K562 (cell line): ENCODE data around the gene IRX2. TPM values are rescaled to one million over a fixed set of nuclear protein-coding genes. Genes with fewer than 3 reads are reported as not detected.

Experiments used
- ATAC-seq: fragments of 200-7000 bp; cut with Tn5 transposase; 3 replicates; pipeline ENCODE4 v1.9.1; 2020; ENCODE audit warnings: moderate library complexity
- BruUV-seq: library from RNA; stranded (reverse); fragments of 400-500 nt; replicated peaks from 2 replicates; lab custom pipeline; 2021; lab: Mats Ljungman, UMichigan
- CTCF ChIA-PET: fragments of 300-600 bp; formaldehyde crosslinking; extraction: SDS; loops from one replicate; lab custom pipeline; 2021; ENCODE audit warnings: low intra/inter-chr PET ratio; lab: Yijun Ruan, JAX
- POLR2A ChIA-PET: fragments of 300-600, 350-650 bp; sonication (Branson Sonifier 250); formaldehyde crosslinking; extraction: SDS; loops from one replicate; lab custom pipeline; 2021; ENCODE audit warnings: antibody characterized with exemption, inconsistent platforms; lab: Yijun Ruan, JAX
- DNase-seq, 4 experiments: peaks; one replicate each; pipeline versions ENCODE4 v3.0.0 to v3.0.0-alpha.2; 2011 to 2018; ENCODE audit warnings: low spot score in 3 of 4, mixed read lengths in 3 of 4; ENCODE audit errors: extremely low read depth in 1 of 4
- FAIRE-seq: peaks from 2 replicates; lab custom pipeline; 2011; peaks lifted over from hg19 to GRCh38; lab: Jason Lieb, UNC
- H2AFZ ChIP-seq: 2 replicates; pipeline ENCODE4 v1.6.0; 2011; ENCODE audit warnings: low read depth, low read length, control low read depth, inconsistent platforms
- H3K27ac ChIP-seq: fragments of 200-600 bp; 3 replicates; pipeline ENCODE4 v1.8.0; 2011; ENCODE audit warnings: low read depth, mild to moderate bottlenecking, control low read depth, inconsistent platforms, low read length, moderate library complexity, mixed read lengths; ENCODE audit errors: extremely low read depth
- H3K27me3 ChIP-seq, 2 experiments: fragments of 300-600 bp in 1 of 2; 2 replicates in 1 of 2; 3 replicates in 1 of 2; pipeline versions ENCODE4 v1.6.0 to v1.8.0; 2011; ENCODE audit warnings: inconsistent platforms in 2 of 2, low read length in 2 of 2, mild to moderate bottlenecking in 1 of 2, mixed read lengths in 1 of 2, moderate library complexity in 1 of 2; ENCODE audit not compliant: control insufficient read depth in 2 of 2, insufficient read depth in 2 of 2
- H3K36me3 ChIP-seq: fragments of 300-600 bp; 3 replicates; pipeline ENCODE4 v1.8.0; 2011; ENCODE audit warnings: mild to moderate bottlenecking, low read length, inconsistent platforms; ENCODE audit not compliant: control insufficient read depth, insufficient read depth
- H3K4me1 ChIP-seq, 2 experiments: fragments of 200-600 bp in 1 of 2; replicated peaks in 1 of 2; 2 replicates in 1 of 2; 3 replicates in 1 of 2; pipeline versions ENCODE4 v1.5.1 to v1.8.0; 2011; ENCODE audit warnings: inconsistent platforms in 2 of 2, low read length in 2 of 2, mild to moderate bottlenecking in 1 of 2, mixed read lengths in 1 of 2, moderate library complexity in 1 of 2; ENCODE audit not compliant: control insufficient read depth in 2 of 2, insufficient read depth in 2 of 2
- H3K4me2 ChIP-seq: 2 replicates; pipeline ENCODE4 v1.6.1; 2011; ENCODE audit warnings: low read length, control low read depth, inconsistent platforms, mixed read lengths; ENCODE audit not compliant: insufficient read depth
- H3K4me3 ChIP-seq: fragments of 200-600 bp; sonication (generic), shearing (Covaris generic); 2 replicates; pipeline ENCODE4 v1.5.1; 2016; ENCODE audit warnings: control low read depth, inconsistent platforms
- H3K79me2 ChIP-seq: fragments of 200-600 bp; 3 replicates; pipeline ENCODE4 v1.8.0; 2011; ENCODE audit warnings: low read length, inconsistent platforms; ENCODE audit not compliant: control insufficient read depth, insufficient read depth
- H3K9ac ChIP-seq, 2 experiments: 2 replicates each; pipeline versions ENCODE4 v1.6.0 to v1.6.1; 2011; ENCODE audit warnings: low read depth in 2 of 2, low read length in 2 of 2, control low read depth in 1 of 2, inconsistent platforms in 1 of 2, mild to moderate bottlenecking in 1 of 2, mixed read lengths in 1 of 2; ENCODE audit not compliant: insufficient read depth in 1 of 2
- H3K9me1 ChIP-seq: one replicate; pipeline ENCODE4 v1.6.0; 2011; ENCODE audit warnings: inconsistent platforms, mild to moderate bottlenecking, low read length, moderate library complexity; ENCODE audit not compliant: control insufficient read depth, insufficient read depth
- H3K9me3 ChIP-seq: replicated peaks from 2 replicates; pipeline ENCODE4 v1.5.1; 2011; ENCODE audit warnings: low read depth, low read length, inconsistent platforms; ENCODE audit not compliant: control insufficient read depth, insufficient read depth
- H4K20me1 ChIP-seq: replicated peaks from 2 replicates; pipeline ENCODE4 v1.6.1; 2011; ENCODE audit warnings: low read length, inconsistent platforms, mixed read lengths; ENCODE audit not compliant: control insufficient read depth, insufficient read depth
- CHD2 ChIP-seq: IDR thresholded peaks from 2 replicates; pipeline ENCODE4 v1.6.1; 2011; ENCODE audit warnings: low read depth, low read length
- ESRRB ChIP-seq: fragments of 250-450 bp; sonication (Bioruptor Pico); IDR thresholded peaks from 2 replicates; pipeline ENCODE4 v1.5.0; 2020; ENCODE audit warnings: mild to moderate bottlenecking, moderate library complexity, borderline replicate concordance
- KAT2B ChIP-seq: IDR thresholded peaks from one replicate; pipeline ENCODE4 v1.6.1; 2012; ENCODE audit warnings: low read depth, mild to moderate bottlenecking, control low read depth, inconsistent platforms, low read length, moderate library complexity
- MAZ ChIP-seq, 2 experiments: fragments of 450-650 bp in 1 of 2; sonication (generic) in 1 of 2; formaldehyde crosslinking; IDR thresholded peaks in 1 of 2; conservative IDR thresholded peaks in 1 of 2; 2 replicates each; pipeline versions ENCODE4 v1.4.0 to v1.5.0; 2020; ENCODE audit warnings: mild to moderate bottlenecking in 1 of 2, missing genetic modification reagents in 1 of 2
- SMAD1 ChIP-seq: fragments of 150-350 bp; IDR thresholded peaks from 2 replicates; pipeline ENCODE4 v1.6.1; 2014; ENCODE audit warnings: low read length, low read depth; ENCODE audit not compliant: partially characterized antibody
- ZBTB7A ChIP-seq: IDR thresholded peaks from 2 replicates; pipeline ENCODE4 v1.6.1; 2011; ENCODE audit warnings: low read depth, mild to moderate bottlenecking, low read length, moderate library complexity, borderline replicate concordance; ENCODE audit not compliant: control insufficient read depth
- ZNF217 ChIP-seq: sonication (generic); formaldehyde crosslinking; IDR thresholded peaks from 2 replicates; pipeline ENCODE4 v1.8.0; 2022; ENCODE audit warnings: mild to moderate bottlenecking, missing genetic modification reagents
- ZNF699 ChIP-seq: fragments of 250-450 bp; sonication (Bioruptor Pico); IDR thresholded peaks from 2 replicates; pipeline ENCODE4 v1.8.0; 2021; ENCODE audit warnings: mild to moderate bottlenecking, moderate library complexity; ENCODE audit not compliant: insufficient replicate concordance
- WGBS: fragments of 100-300 bp; shearing (Covaris generic); methylation state at CpG from one replicate; pipeline ENCODE4 v1.1.6; 2016; ENCODE audit warnings: low coverage, mixed read lengths; ENCODE audit not compliant: insufficient coverage; ENCODE audit errors: missing lambda C conversion rate; 5-methylcytosine and 5-hydroxymethylcytosine counted together
- in situ Hi-C: fragments of 300-500 bp; cut with MboI; formaldehyde crosslinking; loops from 4 replicates; pipeline ENCODE4 v1.15.0; 2018; ENCODE audit warnings: inconsistent platforms, mixed read lengths
- intact Hi-C: fragments of 100-400 bp; cut with micrococcal nuclease; formaldehyde crosslinking; loops from 2 replicates; pipeline ENCODE4 v1.14.2; 2022
- polyA plus RNA-seq, 8 experiments: library from polyadenylated mRNA; depleted of rRNA in 4 of 8; stranded (reverse) in 5 of 8; unstranded in 3 of 8; fragments of >200 nt; fragmentation: Nextera tagmentation in 2 of 8; fragmentation: Illumina TruSeq in 1 of 8; extraction: Ambion mirVana in 2 of 8; extraction: Trizol in 1 of 8; gene quantifications; 2 replicates each; pipeline versions ENCODE4 v1.2.1 to v1.2.3, GENCODE V29; 2011 to 2014; ENCODE audit warnings: inconsistent platforms in 1 of 8, missing spikeins in 1 of 8
- total RNA-seq, 7 experiments: library from RNA; depleted of rRNA in 6 of 7; stranded (reverse); fragments of >200 nt in 6 of 7; fragmentation: Illumina TruSeq in 2 of 7; extraction: Trizol in 2 of 7; gene quantifications; 2 replicates each; pipeline versions ENCODE4 v1.2.1 to v1.2.3, GENCODE V29; 2011 to 2021; ENCODE audit warnings: low replicate concordance in 1 of 7
- TF ChIP-seq, protein P1 (sequence below): fragments of 450-650 bp; IDR thresholded peaks from 2 replicates; pipeline ENCODE4 v1.6.1; 2017; ENCODE audit warnings: mild to moderate bottlenecking, moderate library complexity
- TF ChIP-seq, protein P2 (sequence below): sonication (generic); formaldehyde crosslinking; IDR thresholded peaks from 2 replicates; pipeline ENCODE4 v1.8.0; 2022; ENCODE audit warnings: mild to moderate bottlenecking, missing genetic modification reagents, borderline replicate concordance
- TF ChIP-seq, protein P3 (sequence below), 2 experiments: fragments of 150-350 bp in 1 of 2; IDR thresholded peaks; 2 replicates each; pipeline ENCODE4 v1.6.1; 2012 to 2016; ENCODE audit warnings: low read depth in 2 of 2, low read length in 2 of 2, mild to moderate bottlenecking in 1 of 2, moderate library complexity in 1 of 2
- TF ChIP-seq, protein P4 (sequence below): IDR thresholded peaks from 2 replicates; pipeline ENCODE4 v1.6.1; 2016; ENCODE audit warnings: missing genetic modification characterization, missing compliant biosample characterization

IRX2 gene
- total and polyA plus RNA-seq, 9 of the 15 experiments (the other 6 are each of a cell fraction or from before 2014, with no cell fraction given): 0.13 TPM; not detected in 8

DNA sequence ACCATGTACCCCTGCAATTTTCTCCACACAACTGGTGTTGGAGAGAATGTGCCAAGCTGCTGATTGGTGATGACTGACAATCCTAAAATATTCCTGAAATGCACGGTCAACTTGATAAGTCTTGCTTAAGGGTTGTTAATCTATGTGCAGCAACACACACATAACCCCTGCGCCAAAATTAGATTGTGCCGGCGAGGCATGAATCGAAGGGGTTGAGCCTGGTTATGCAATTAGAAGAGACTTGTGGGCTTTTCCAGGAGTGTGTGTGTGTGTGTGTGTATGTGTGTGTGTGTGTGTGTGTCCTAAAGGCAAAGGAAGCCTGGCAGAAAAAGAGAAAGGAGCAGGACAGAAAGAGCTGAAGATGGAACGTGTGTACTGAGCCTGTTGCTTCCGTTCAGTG lies 22.3 kb downstream of the IRX2 start:
- peaks cover 2% of the 10 kb centered on the region; the same call in 1 of the 2 replicates for H4K20me1 ChIP-seq
- in situ Hi-C loops: no loop called here
- no peak for DNase-seq
- BruUV-seq: no TSS peak
- 0% methylated on average over 7 of the region's 7 CpGs for WGBS
- no peaks in the 10 kb centered on the region for H3K4me1 ChIP-seq
- CTCF ChIA-PET: no interaction called here
- POLR2A ChIA-PET: no interaction called here
- TF ChIP-seq CHD2 (no peak), ZNF217 (no peak), SMAD1 (no peak), ESRRB (CRISPR knock-in tag) (no peak), ZNF699 (no peak), KAT2B (no peak), ZBTB7A (no peak), MAZ (CRISPR knock-in tag; conservative IDR thresholded peaks at IDR 0.05 in 1 of 2, IDR thresholded peaks at IDR 0.05 in 1 of 2) (no peak)
- TF ChIP-seq, protein P1, sequence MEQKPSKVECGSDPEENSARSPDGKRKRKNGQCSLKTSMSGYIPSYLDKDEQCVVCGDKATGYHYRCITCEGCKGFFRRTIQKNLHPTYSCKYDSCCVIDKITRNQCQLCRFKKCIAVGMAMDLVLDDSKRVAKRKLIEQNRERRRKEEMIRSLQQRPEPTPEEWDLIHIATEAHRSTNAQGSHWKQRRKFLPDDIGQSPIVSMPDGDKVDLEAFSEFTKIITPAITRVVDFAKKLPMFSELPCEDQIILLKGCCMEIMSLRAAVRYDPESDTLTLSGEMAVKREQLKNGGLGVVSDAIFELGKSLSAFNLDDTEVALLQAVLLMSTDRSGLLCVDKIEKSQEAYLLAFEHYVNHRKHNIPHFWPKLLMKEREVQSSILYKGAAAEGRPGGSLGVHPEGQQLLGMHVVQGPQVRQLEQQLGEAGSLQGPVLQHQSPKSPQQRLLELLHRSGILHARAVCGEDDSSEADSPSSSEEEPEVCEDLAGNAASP: no peak
- TF ChIP-seq, protein P2, sequence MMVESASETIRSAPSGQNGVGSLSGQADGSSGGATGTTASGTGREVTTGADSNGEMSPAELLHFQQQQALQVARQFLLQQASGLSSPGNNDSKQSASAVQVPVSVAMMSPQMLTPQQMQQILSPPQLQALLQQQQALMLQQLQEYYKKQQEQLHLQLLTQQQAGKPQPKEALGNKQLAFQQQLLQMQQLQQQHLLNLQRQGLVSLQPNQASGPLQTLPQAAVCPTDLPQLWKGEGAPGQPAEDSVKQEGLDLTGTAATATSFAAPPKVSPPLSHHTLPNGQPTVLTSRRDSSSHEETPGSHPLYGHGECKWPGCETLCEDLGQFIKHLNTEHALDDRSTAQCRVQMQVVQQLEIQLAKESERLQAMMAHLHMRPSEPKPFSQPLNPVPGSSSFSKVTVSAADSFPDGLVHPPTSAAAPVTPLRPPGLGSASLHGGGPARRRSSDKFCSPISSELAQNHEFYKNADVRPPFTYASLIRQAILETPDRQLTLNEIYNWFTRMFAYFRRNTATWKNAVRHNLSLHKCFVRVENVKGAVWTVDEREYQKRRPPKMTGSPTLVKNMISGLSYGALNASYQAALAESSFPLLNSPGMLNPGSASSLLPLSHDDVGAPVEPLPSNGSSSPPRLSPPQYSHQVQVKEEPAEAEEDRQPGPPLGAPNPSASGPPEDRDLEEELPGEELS (CRISPR knock-in tag): no peak
- TF ChIP-seq, protein P3, sequence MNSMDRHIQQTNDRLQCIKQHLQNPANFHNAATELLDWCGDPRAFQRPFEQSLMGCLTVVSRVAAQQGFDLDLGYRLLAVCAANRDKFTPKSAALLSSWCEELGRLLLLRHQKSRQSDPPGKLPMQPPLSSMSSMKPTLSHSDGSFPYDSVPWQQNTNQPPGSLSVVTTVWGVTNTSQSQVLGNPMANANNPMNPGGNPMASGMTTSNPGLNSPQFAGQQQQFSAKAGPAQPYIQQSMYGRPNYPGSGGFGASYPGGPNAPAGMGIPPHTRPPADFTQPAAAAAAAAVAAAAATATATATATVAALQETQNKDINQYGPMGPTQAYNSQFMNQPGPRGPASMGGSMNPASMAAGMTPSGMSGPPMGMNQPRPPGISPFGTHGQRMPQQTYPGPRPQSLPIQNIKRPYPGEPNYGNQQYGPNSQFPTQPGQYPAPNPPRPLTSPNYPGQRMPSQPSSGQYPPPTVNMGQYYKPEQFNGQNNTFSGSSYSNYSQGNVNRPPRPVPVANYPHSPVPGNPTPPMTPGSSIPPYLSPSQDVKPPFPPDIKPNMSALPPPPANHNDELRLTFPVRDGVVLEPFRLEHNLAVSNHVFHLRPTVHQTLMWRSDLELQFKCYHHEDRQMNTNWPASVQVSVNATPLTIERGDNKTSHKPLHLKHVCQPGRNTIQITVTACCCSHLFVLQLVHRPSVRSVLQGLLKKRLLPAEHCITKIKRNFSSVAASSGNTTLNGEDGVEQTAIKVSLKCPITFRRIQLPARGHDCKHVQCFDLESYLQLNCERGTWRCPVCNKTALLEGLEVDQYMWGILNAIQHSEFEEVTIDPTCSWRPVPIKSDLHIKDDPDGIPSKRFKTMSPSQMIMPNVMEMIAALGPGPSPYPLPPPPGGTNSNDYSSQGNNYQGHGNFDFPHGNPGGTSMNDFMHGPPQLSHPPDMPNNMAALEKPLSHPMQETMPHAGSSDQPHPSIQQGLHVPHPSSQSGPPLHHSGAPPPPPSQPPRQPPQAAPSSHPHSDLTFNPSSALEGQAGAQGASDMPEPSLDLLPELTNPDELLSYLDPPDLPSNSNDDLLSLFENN (IDR thresholded peaks at IDR 0.05; ENCODE audit: low read depth in 2 of 2, low read length in 2 of 2): no peak
- TF ChIP-seq, protein P4, sequence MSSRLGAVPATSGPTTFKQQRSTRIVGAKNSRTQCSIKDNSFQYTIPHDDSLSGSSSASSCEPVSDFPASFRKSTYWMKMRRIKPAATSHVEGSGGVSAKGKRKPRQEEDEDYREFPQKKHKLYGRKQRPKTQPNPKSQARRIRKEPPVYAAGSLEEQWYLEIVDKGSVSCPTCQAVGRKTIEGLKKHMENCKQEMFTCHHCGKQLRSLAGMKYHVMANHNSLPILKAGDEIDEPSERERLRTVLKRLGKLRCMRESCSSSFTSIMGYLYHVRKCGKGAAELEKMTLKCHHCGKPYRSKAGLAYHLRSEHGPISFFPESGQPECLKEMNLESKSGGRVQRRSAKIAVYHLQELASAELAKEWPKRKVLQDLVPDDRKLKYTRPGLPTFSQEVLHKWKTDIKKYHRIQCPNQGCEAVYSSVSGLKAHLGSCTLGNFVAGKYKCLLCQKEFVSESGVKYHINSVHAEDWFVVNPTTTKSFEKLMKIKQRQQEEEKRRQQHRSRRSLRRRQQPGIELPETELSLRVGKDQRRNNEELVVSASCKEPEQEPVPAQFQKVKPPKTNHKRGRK (tag): no peak
- no peak overlapping the region for H2AFZ ChIP-seq
- H3K79me2 ChIP-seq: no peaks in the 10 kb centered on the region
- intact Hi-C loops: no loop called here
- FAIRE-seq: no peak
- H3K27ac ChIP-seq: no peak overlapping the region
- H3K9me3 ChIP-seq: no peaks in the 10 kb centered on the region
- H3K27me3 ChIP-seq: peaks cover 5 to 37% of the 10 kb centered on the region in 2 experiments; a peak in 4 of 5 replicates
- no peaks in the 10 kb centered on the region for H3K9me1 ChIP-seq
- no peak overlapping the region for H3K4me2 ChIP-seq
- H3K36me3 ChIP-seq: no peaks in the 10 kb centered on the region
- no peak overlapping the region for H3K9ac ChIP-seq
- H3K4me3 ChIP-seq: no peak overlapping the region
- no peak for ATAC-seq
